MG63 (cell line): Measurements from ENCODE around the gene SC5D. TPM values are rescaled to one million over a fixed set of nuclear protein-coding genes. Genes with fewer than 3 reads are reported as not detected.

Experiments used
- DNase-seq: peaks from one replicate; pipeline ENCODE4 v3.0.0-alpha.2; 2020
- H3K27me3 ChIP-seq: fragments of 250-450 bp; sonication (Bioruptor Pico); 2 replicates; pipeline ENCODE4 v1.5.1; 2020; ENCODE audit warnings: mild to moderate bottlenecking, moderate library complexity
- H3K36me3 ChIP-seq: fragments of 250-450 bp; sonication (Bioruptor Pico); 2 replicates; pipeline ENCODE4 v1.5.1; 2020; ENCODE audit warnings: mild to moderate bottlenecking, moderate library complexity
- H3K4me3 ChIP-seq: fragments of 250-450 bp; sonication (Bioruptor Pico); 2 replicates; pipeline ENCODE4 v1.5.1; 2020; ENCODE audit warnings: mild to moderate bottlenecking, moderate library complexity
- H3K9me3 ChIP-seq: fragments of 250-450 bp; sonication (Bioruptor Pico); 2 replicates; pipeline ENCODE4 v1.5.1; 2020; ENCODE audit warnings: mild to moderate bottlenecking, moderate library complexity
- total RNA-seq: library from RNA; depleted of rRNA; stranded (reverse); fragments of >200 nt; shearing (Covaris generic); gene quantifications from 2 replicates; pipeline ENCODE4 v1.2.3, GENCODE V29; 2014; ENCODE audit warnings: low replicate concordance

The SC5D gene
- total RNA-seq, 1 experiment from 2014 or later, result 20.4 TPM

GRCh38 chr11:121281698-121282097 lies 10.9 kb upstream of the SC5D start:
- H3K36me3 ChIP-seq, result no peaks in the 10 kb centered on the region
- no peaks in the 10 kb centered on the region for H3K9me3 ChIP-seq
- no peak overlapping the region for H3K4me3 ChIP-seq
- peaks cover 7% of the 10 kb centered on the region; the same call in 1 of the 2 replicates for H3K27me3 ChIP-seq
- DNase-seq, result no peak

- Histone ChIP-seq H3K4me3 (no peak overlapping the region), H3K9me3 (no peaks in the 10 kb centered on the region)
These were observed 10.2 kb upstream of the SC5D start for GRCh38 chr11:121282386-121282785.

GRCh38 chr11:121282886-121283502 lies 9.6 kb upstream of the SC5D start:
- Histone ChIP-seq H3K36me3 (no peaks in the 10 kb centered on the region), H3K27me3 (peaks cover 13% of the 10 kb centered on the region; the same call in 1 of the 2 replicates), H3K9me3 (no peaks in the 10 kb centered on the region), H3K4me3 (no peak overlapping the region)
- DNase-seq, result no peak

More at GRCh38 chr11:121282386-121282785, 10.2 kb upstream of the SC5D start:
- DNase-seq, result no peak
- Histone ChIP-seq H3K27me3 (peaks cover 11% of the 10 kb centered on the region; the same call in 1 of the 2 replicates), H3K36me3 (no peaks in the 10 kb centered on the region)

GRCh38 chr11:121291319-121291718 lies 1.3 kb upstream of the SC5D start:
- DNase-seq, result no peak
- H3K36me3 ChIP-seq, result no peaks in the 10 kb centered on the region
- peaks cover 13% of the 10 kb centered on the region for H3K27me3 ChIP-seq
- no peak overlapping the region for H3K4me3 ChIP-seq
- no peaks in the 10 kb centered on the region for H3K9me3 ChIP-seq

GRCh38 chr11:121291896-121292494 lies 576 bp upstream of the SC5D start:
- no peak for DNase-seq
- peaks cover 12% of the 10 kb centered on the region for H3K27me3 ChIP-seq
- peaks cover 1% of the 10 kb centered on the region; the same call in 1 of the 2 replicates for H3K36me3 ChIP-seq
- H3K9me3 ChIP-seq, result no peaks in the 10 kb centered on the region
- H3K4me3 ChIP-seq, result peak overlapping the region; percentile 72

- no peak for DNase-seq
- no peaks in the 10 kb centered on the region for H3K9me3 ChIP-seq
- peaks cover 7% of the 10 kb centered on the region; the same call in 1 of the 2 replicates for H3K36me3 ChIP-seq
- peak overlapping the region; percentile 72 for H3K4me3 ChIP-seq
- H3K27me3 ChIP-seq, result peaks cover 7% of the 10 kb centered on the region
These were observed 670 bp downstream of the SC5D start for GRCh38 chr11:121293288-121293594.

- peaks cover 5% of the 10 kb centered on the region; the same call in 1 of the 2 replicates for H3K9me3 ChIP-seq
- H3K4me3 ChIP-seq, result no peak overlapping the region
- peaks cover 7% of the 10 kb centered on the region; the same call in 1 of the 2 replicates for H3K36me3 ChIP-seq
- DNase-seq, result no peak
- H3K27me3 ChIP-seq, result peaks cover 4% of the 10 kb centered on the region
These were observed 2.9 kb downstream of the SC5D start for GRCh38 chr11:121295246-121296029.

GRCh38 chr11:121297872-121298271 lies 5.3 kb downstream of the SC5D start:
- H3K4me3 ChIP-seq, result no peak overlapping the region
- H3K27me3 ChIP-seq, result no peaks in the 10 kb centered on the region
- H3K36me3 ChIP-seq, result peaks cover 7% of the 10 kb centered on the region; the same call in 1 of the 2 replicates
- peaks cover 5% of the 10 kb centered on the region; the same call in 1 of the 2 replicates for H3K9me3 ChIP-seq
- DNase-seq, result no peak

GRCh38 chr11:121298774-121299173 lies 6.2 kb downstream of the SC5D start:
- peaks cover 7% of the 10 kb centered on the region for H3K36me3 ChIP-seq
- no peak for DNase-seq
- H3K27me3 ChIP-seq, result no peaks in the 10 kb centered on the region
- H3K4me3 ChIP-seq, result no peak overlapping the region
- peaks cover 5% of the 10 kb centered on the region; the same call in 1 of the 2 replicates for H3K9me3 ChIP-seq

- Histone ChIP-seq H3K27me3 (no peaks in the 10 kb centered on the region), H3K9me3 (peaks cover 5% of the 10 kb centered on the region; the same call in 1 of the 2 replicates), H3K4me3 (no peak overlapping the region), H3K36me3 (peaks cover 11% of the 10 kb centered on the region)
- DNase-seq, result no peak
These were observed 6.8 kb downstream of the SC5D start for GRCh38 chr11:121299417-121299816.

GRCh38 chr11:121300313-121300971 lies 7.9 kb downstream of the SC5D start:
- H3K4me3 ChIP-seq, result no peak overlapping the region
- peaks cover 5% of the 10 kb centered on the region; the same call in 1 of the 2 replicates for H3K9me3 ChIP-seq
- no peaks in the 10 kb centered on the region for H3K27me3 ChIP-seq
- peaks cover 17% of the 10 kb centered on the region for H3K36me3 ChIP-seq
- no peak for DNase-seq

- no peak overlapping the region for H3K4me3 ChIP-seq
- H3K36me3 ChIP-seq, result peaks cover 17% of the 10 kb centered on the region
- H3K9me3 ChIP-seq, result peaks cover 5% of the 10 kb centered on the region; the same call in 1 of the 2 replicates
- no peak for DNase-seq
- H3K27me3 ChIP-seq, result no peaks in the 10 kb centered on the region
These were observed 8.6 kb downstream of the SC5D start for GRCh38 chr11:121300972-121301699.

- peaks cover 18% of the 10 kb centered on the region for H3K36me3 ChIP-seq
- no peak for DNase-seq
These were observed 12.2 kb downstream of the SC5D start for GRCh38 chr11:121304759-121305158.

GRCh38 chr11:121308816-121309215 lies 16.2 kb downstream of the SC5D start:
- no peaks in the 10 kb centered on the region for H3K9me3 ChIP-seq
- H3K36me3 ChIP-seq, result peaks cover 18% of the 10 kb centered on the region
- H3K27me3 ChIP-seq, result no peaks in the 10 kb centered on the region
- H3K4me3 ChIP-seq, result no peak overlapping the region
- DNase-seq, result no peak

More at GRCh38 chr11:121304759-121305158, 12.2 kb downstream of the SC5D start:
- no peaks in the 10 kb centered on the region for H3K9me3 ChIP-seq
- no peak overlapping the region for H3K4me3 ChIP-seq
- H3K27me3 ChIP-seq, result no peaks in the 10 kb centered on the region

GRCh38 chr11:121309688-121310087 lies 17.1 kb downstream of the SC5D start:
- no peak for DNase-seq
- H3K27me3 ChIP-seq, result no peaks in the 10 kb centered on the region
- no peak overlapping the region for H3K4me3 ChIP-seq
- no peaks in the 10 kb centered on the region for H3K9me3 ChIP-seq
- H3K36me3 ChIP-seq, result peaks cover 11% of the 10 kb centered on the region

- no peak overlapping the region for H3K4me3 ChIP-seq
- no peak for DNase-seq
- peaks cover 8% of the 10 kb centered on the region for H3K36me3 ChIP-seq
- H3K9me3 ChIP-seq, result no peaks in the 10 kb centered on the region
- no peaks in the 10 kb centered on the region for H3K27me3 ChIP-seq
These were observed 18.3 kb downstream of the SC5D start for GRCh38 chr11:121310908-121311307.
